GM18951 (cell line): Measurements from ENCODE around the gene NRAP.

Source experiments
- POLR2A ChIP-seq: IDR thresholded peaks from 4 replicates; pipeline ENCODE4 v1.6.1; 2011; ENCODE audit warnings: mild to moderate bottlenecking; ENCODE audit not compliant: insufficient read length, insufficient read depth; ENCODE audit errors: extremely low read depth
- in situ Hi-C: fragments of 300-500 bp; cut with MboI; formaldehyde crosslinking; loops from one replicate; pipeline ENCODE4 v1.12.0; 2022; ENCODE audit warnings: low sequenced_read_pairs, mixed read lengths, inconsistent platforms; ENCODE audit not compliant: unreplicated experiment

The NRAP gene

DNA sequence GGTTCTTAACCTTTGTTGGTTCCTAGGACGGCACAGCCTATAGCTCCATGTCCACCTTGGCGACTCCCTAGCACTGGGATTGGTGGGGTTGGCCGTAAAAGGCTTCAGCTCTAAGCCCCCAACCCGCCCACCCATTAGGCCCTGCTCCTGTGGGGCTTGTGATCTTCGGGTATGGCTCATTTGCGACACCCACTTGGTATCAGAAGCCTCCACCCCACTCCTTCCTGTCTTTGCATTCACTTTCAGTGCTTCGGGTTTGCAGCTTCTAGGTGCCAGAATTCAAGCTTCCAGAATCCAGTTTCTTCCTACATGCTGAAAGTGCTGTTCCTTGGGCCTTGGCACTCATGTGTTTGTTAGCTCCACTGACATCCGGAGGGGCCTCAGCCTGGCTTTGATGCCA is 71.5 kb downstream of the NRAP start:
- in situ Hi-C loops: no loop called here
- no peak for TF ChIP-seq POLR2A

DNA sequence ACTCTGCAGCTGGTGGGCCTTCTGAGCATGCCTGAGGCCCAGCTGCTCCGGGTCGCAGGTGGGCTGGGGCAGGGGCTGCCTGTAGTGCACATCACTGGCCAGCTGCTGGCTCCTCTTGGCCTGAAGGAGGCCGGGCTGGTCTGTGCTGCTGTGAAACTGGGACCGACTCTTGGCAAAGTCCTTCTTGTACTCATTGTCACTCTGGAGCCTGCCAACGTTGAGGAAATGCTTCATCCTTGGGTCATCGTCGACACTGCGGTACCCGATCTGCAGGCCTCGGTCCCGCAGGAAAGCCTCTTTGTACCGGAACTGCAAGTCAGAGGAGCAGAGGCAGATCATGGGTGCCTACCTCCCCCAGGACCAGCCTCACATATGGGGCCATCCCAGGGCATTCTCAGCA is 73.3 kb downstream of the NRAP start:
- in situ Hi-C loops: no loop called here
- no peak for TF ChIP-seq POLR2A

DNA sequence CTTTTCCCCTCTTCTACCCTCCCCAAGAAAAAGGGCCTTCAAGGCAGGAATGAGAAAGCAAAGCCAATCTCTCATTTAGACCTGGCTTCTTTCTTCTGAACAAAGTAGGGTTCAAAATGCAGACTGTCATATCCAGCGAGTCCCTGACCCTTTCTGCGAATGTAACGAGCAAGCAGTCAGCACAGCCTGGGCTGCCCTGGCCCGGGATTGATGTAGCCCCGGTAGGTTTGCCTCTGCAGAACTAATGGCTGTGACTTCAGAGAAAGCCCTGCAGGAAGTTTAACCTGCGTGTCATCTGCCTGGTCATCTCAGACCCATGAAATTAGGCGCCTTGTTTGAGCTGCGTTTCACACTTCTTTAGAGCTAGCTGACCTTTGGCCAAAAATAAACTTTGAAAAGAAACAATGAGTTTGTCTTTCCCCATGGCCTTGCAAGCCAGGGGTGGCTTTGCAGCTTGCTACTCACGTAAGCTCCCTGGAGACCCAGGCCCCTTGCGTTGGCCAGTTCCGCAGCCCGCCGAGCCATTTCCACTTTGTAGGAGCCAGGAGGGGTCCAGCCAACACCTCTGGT is 74.6 kb downstream of the NRAP start:
- no peak for TF ChIP-seq POLR2A
- in situ Hi-C loops: no loop called here

DNA sequence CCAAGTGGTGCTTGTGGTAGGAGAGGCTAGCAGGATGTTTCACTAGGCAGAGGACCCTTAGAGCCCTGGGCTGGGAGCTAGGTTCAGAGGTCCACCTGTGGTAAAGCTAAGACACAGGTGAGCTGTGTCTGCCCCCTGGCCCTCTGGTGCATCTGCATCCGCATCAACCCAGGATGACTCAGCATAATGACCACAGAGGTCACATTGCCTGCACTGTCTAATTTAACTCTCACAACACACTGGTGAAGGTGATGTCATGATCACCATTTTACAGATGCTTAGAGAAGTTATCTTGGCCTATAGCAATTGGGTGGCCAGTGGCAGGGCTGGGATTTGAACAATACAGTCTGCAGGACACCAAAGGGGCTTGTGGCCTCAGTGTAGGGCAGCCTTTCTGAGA is 77.9 kb downstream of the NRAP start:
- in situ Hi-C loops: no loop called here
- no peak for TF ChIP-seq POLR2A

DNA sequence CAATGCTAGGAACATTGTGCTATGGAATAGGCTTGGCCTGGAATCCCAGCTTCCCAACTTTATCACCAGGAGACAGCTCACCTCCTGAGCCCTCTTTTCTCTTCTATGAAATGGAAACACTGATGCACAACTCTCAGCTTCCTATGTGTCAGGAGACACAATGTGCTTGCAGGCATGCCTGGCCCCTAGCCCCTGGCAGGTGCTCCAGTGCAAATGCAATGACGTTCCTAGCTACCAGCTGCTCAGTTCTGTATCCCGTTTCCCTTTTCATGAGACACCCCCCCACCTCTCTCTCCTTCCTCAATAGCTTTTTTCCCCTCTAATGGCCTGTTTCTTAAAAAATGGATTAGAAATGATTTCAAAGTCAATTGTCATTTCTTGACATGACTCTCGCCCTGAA is 80.3 kb downstream of the NRAP start:
- no peak for TF ChIP-seq POLR2A
- in situ Hi-C loops: no loop called here

DNA sequence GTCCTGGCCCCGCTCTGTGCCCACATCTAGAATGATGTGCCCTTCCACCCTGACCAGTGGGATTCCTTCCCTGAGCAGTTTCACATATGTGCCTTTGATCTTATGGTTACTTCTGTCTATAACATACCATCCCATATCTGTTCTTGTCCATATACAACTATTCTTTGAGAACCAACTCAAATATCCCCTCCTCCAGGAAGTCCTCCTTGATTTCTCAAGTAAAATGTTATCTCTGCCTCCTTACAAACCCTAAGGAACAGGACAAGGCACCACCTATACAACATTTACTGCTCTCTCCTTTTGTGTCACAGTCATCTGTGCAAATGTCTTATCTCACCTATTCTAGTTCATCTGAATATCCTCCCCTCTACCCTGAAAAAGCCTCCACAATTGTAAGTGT is 82.7 kb downstream of the NRAP start:
- in situ Hi-C loops: no loop called here
- TF ChIP-seq POLR2A: no peak

DNA sequence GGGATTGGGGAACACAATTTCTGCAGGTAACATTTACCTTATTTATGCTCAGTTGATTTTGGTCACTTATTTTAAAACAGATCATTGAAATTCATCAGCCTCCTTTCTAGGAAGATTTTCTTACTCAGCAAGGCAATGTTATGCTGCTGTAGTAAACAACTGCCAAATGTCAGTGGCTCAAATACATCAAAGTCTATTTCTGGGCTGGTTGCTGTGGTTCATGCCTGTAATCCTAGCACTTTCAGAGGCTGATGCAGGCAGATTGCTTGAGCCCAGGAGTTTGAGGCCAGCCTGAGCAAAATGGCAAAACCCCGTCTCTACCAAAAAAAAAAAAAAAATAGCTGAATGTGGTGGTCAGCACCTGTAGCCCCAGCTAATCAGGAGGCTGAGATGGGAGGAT is 85.1 kb downstream of the NRAP start:
- in situ Hi-C loops: no loop called here

DNA sequence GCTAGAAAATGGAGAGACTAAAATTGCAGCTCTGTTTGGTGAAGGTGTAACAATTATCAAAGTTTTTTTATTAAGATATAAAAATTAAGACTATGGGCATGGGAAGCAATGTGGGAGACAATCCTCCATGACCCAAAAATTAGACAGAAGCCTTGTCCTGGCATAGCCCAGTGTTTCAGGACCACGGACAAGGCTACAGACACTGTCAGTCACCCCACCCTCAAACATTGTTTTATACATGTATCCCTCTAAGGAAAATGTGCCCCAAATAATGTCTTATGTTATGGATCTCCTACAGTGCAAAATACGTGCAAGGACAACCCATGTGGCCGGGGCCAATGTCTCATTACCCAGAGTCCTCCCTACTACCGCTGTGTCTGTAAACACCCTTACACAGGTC is 87.0 kb downstream of the NRAP start:
- in situ Hi-C loops: no loop called here
- no peak for TF ChIP-seq POLR2A

More for the DNA sequence above, 85.1 kb downstream of the NRAP start:
- TF ChIP-seq POLR2A: no peak

DNA sequence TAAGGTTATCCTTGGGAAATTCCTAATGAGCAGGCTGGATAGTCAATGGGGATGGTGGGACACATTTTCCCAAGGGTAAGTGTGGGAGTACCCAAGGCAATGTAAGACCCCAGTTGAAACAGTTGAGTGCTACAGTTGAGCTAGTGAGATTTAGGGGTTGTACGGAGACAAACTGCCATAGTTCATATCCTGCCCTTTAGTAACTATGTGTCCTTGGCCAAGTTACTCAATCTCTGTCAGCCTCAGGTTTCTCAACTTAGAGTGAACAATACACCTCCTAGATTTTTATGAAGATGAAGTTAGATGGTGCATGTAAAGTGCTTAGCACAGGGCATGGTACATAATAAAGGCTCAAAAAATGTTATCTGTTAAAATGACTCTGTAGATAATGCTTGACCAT is 90.5 kb downstream of the NRAP start:
- TF ChIP-seq POLR2A: no peak
- in situ Hi-C loops: no loop called here

DNA sequence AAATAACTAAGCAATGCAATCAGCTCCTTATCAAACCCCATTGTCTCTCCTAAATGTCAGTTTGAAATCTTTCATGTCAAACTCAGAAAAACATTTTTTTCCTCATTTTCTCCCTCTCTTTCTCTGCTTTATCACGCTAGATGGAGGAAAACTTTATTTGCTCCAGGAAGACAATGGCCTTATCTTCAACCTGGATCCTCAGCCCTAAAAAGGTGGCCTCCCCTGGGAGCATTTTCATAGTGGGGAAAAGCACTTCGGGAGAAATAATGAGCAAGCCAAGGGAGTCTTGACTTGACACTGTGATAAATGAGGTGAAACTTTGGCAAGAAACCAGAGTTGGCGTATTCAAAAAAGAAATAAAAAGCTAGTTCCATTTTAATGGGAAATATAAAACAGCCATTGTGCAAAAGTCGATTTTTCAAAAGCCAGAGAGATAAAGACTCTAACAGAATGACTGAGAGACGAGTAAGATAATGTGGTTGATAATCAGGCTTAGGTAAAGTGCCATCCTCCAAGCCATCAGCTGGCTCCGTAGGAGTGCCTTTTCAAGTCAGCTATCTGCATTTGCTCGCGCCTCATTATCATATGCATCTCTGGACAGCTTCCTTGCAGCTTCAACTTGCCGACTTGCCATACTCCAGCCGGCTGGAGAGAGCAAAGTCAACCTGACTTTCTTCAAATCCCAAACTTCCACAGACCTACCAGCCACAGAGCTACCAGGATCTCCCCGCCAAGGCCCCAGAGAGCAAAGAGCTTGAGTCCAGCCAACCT is 91.1 kb downstream of the NRAP start:
- in situ Hi-C loops: no loop called here
- no peak for TF ChIP-seq POLR2A

DNA sequence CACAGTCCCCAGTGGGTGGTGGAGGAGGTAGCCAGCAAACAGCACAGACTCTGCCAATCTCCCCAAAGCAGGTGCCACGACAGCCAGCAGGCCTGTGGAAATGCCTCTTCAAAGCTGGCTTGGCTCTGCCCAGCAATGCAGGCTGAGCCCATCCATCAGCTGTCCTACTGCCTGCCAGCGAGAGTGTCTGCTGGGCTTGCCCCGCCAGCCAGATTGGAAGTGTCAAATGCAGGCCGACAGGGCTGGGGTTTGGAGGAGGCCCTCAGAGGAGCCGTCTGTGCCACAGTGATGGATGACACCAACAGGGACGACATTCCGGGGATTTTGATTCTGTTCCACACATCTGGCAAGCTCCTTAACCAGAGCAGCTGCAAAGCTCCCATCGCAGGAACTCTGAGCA is 94.3 kb downstream of the NRAP start:
- TF ChIP-seq POLR2A: no peak
- in situ Hi-C loops: no loop called here

DNA sequence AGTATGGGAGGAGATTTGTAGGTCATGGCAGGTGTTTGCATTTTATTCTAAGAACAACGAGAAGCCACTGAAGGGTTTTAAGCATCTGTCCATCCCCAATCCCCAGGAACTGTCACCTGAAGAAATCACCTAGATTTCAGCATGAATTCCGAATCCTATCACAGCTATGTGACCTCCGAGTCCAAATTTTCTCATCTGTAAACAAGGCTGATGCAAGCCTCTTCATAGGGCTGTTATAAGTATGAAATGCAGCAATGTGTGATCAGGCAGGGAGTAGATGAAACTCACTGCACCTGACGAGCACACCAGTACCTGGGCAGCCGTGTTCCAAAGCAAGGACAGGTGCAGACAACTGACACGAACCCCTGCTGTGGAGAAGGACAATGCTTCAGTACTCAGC is 97.0 kb downstream of the NRAP start:
- TF ChIP-seq POLR2A: no peak
- in situ Hi-C loops: no loop called here

DNA sequence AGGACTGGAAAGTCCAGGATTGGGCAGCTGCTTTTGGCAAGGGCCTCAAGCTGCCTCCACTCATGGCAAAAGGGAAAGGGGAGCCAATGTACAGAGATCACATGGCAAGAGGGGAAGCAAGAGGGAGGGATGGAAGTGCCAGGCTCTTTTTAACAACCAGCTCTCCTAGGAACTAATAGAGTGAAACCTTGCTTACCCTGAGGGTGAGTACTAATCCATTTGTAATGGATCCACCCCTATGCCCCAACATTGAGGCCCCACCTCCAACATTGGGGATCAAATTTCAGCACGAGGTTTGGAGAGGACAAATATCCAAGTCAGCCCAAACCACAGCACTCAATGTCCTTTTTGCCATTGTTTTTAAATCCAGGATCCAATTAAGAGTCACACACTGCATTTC is 98.5 kb downstream of the NRAP start:
- no peak for TF ChIP-seq POLR2A
- in situ Hi-C loops: no loop called here

DNA sequence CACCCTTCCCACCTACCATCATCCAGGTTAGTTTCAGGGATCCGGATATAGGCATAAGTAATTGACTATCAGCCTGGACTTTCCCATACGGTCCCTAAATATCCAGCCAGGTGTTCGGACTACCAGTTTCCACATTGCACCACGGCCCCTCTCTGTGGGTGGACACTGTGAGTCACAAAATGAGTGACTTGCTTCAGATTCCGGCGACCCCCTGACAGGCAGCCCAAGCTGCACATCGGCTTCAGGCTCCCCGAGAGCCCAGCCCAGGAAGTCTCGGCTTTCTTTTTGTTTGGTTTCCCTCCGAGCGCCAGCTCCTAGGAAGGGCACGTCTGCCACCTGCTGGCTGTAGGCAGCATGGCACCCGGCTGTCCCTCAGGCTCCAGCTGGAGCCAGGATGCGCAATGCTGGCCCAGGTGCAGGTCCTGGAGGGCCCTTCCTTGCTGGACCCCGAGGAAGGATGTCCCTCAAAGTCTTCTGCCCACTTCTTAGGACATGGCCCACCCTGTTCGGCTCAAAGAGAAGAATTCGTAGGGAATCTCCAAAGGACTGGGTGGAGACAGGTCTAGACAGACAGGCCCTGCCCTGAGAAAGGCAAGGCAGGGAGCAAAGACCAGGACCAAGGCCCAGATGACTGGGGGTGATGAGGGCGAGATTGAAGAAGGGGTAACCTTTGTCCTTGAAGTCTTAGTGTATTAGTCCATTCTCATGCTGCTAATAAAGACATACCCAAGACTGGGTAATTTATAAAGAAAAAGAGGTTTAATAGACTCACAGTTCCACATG is 100.3 kb downstream of the NRAP start:
- in situ Hi-C loops: no loop called here
- TF ChIP-seq POLR2A: no peak
